ENCODE results near the gene TARDBP.

Gene TARDBP

DNA sequence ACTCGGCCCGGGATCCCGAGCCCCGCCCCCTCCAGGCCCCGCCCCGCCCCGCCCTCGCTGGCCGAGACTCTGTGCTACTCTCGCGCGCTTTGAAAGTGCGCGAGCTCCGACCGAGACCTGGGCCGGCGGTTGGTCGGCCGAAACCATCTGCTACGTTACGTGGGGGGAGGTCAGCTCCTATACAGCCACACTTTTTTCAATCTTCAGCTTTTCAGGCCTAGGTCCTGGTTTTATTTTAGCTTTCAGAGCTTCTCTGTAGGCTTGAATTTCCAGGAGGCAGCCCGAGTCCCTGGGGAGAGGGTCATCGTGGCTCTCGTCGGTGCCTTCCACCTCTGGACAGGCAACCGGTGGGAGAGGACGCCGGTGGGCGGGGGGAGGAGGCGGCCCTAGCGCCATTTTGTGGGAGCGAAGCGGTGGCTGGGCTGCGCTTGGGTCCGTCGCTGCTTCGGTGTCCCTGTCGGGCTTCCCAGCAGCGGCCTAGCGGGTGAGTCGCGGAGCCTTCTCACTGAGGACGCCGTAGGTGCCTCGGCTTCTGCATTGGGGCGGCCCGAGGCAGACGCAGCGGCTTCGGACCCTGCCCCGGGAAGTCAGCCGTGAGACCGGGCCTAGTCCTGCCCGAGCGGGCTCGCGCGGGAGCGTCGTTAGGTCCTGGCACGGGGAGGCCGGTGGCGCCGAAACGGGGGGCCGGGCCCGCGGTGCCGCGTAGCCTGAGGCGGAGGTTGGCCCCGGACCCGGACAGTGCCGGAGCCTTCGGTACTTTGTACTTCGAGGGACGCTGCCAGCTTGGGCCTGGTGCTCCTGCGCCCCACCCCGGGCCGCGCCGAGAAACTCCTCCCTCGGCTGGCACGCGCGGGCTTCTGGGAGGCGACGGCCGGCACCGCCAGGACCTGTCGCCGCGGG is at the start of gene TARDBP:
TARDBP (plus strand) TSS at position 395 of the 900 bp plus-strand sequence. CDS start 1,074 bp downstream, outside the sequence.
- peaks cover 42% of the 10 kb centered on the region for H3K36me3 ChIP-seq (ENCODE audit: insufficient read depth, low read depth, low read length)
- H3K27ac ChIP-seq (ENCODE audit: low read length): peak within 1 kb of the TSS; percentile 98
- H3K4me3 ChIP-seq (ENCODE audit: low read length): peak within 1 kb of the TSS; percentile 83
- H3K9me3 ChIP-seq (ENCODE audit: insufficient read depth, low read depth, low read length): no peaks in the 10 kb centered on the region
- peak within 1 kb of the TSS; percentile 100 for H3K9ac ChIP-seq (ENCODE audit: low read depth, low read length)
- H3K27me3 ChIP-seq (ENCODE audit: insufficient read depth, low read length): no peaks in the 10 kb centered on the region
- peaks cover 15% of the 10 kb centered on the region; the same call in 1 of the 2 replicates for H3K4me1 ChIP-seq (ENCODE audit: insufficient read depth, low read length)

- Histone ChIP-seq H3K9ac (ENCODE audit: low read depth, low read length) (no peak overlapping the region), H3K9me3 (ENCODE audit: insufficient read depth, low read depth, low read length) (no peaks in the 10 kb centered on the region), H3K4me3 (ENCODE audit: low read length) (no peak overlapping the region), H3K36me3 (ENCODE audit: insufficient read depth, low read depth, low read length) (no peaks in the 10 kb centered on the region), H3K27ac (ENCODE audit: low read length) (no peak overlapping the region), H3K27me3 (ENCODE audit: insufficient read depth, low read length) (no peaks in the 10 kb centered on the region), H3K4me1 (ENCODE audit: insufficient read depth, low read length) (peaks cover 2% of the 10 kb centered on the region; the same call in 1 of the 2 replicates)
Observed at GRCh38 chr1:10965546-10966226, 46.8 kb upstream of the TARDBP start.

- Histone ChIP-seq H3K4me1 (ENCODE audit: insufficient read depth, low read length) (no peaks in the 10 kb centered on the region; the same call in 1 of the 2 replicates), H3K9me3 (ENCODE audit: insufficient read depth, low read depth, low read length) (no peaks in the 10 kb centered on the region), H3K27ac (ENCODE audit: low read length) (no peak overlapping the region), H3K36me3 (ENCODE audit: insufficient read depth, low read depth, low read length) (no peaks in the 10 kb centered on the region), H3K9ac (ENCODE audit: low read depth, low read length) (no peak overlapping the region), H3K4me3 (ENCODE audit: low read length) (no peak overlapping the region), H3K27me3 (ENCODE audit: insufficient read depth, low read length) (no peaks in the 10 kb centered on the region)
Observed at GRCh38 chr1:10967090-10967489, 45.4 kb upstream of the TARDBP start.

- Histone ChIP-seq H3K9ac (ENCODE audit: low read depth, low read length) (no peak overlapping the region), H3K4me1 (ENCODE audit: insufficient read depth, low read length) (no peaks in the 10 kb centered on the region; the same call in 1 of the 2 replicates), H3K27me3 (ENCODE audit: insufficient read depth, low read length) (no peaks in the 10 kb centered on the region), H3K36me3 (ENCODE audit: insufficient read depth, low read depth, low read length) (no peaks in the 10 kb centered on the region), H3K4me3 (ENCODE audit: low read length) (no peak overlapping the region), H3K9me3 (ENCODE audit: insufficient read depth, low read depth, low read length) (no peaks in the 10 kb centered on the region), H3K27ac (ENCODE audit: low read length) (no peak overlapping the region)
Observed at GRCh38 chr1:10968411-10968826, 44.0 kb upstream of the TARDBP start.

GRCh38 chr1:10969267-10969970 is 43.0 kb upstream of the TARDBP start:
- Histone ChIP-seq H3K4me1 (ENCODE audit: insufficient read depth, low read length) (no peaks in the 10 kb centered on the region; the same call in 1 of the 2 replicates), H3K4me3 (ENCODE audit: low read length) (no peak overlapping the region), H3K36me3 (ENCODE audit: insufficient read depth, low read depth, low read length) (no peaks in the 10 kb centered on the region), H3K27me3 (ENCODE audit: insufficient read depth, low read length) (no peaks in the 10 kb centered on the region), H3K9ac (ENCODE audit: low read depth, low read length) (no peak overlapping the region), H3K9me3 (ENCODE audit: insufficient read depth, low read depth, low read length) (no peaks in the 10 kb centered on the region), H3K27ac (ENCODE audit: low read length) (no peak overlapping the region)

GRCh38 chr1:10969971-10970332 is 42.5 kb upstream of the TARDBP start:
- H3K27ac ChIP-seq (ENCODE audit: low read length): no peak overlapping the region
- H3K27me3 ChIP-seq (ENCODE audit: insufficient read depth, low read length): no peaks in the 10 kb centered on the region
- no peaks in the 10 kb centered on the region for H3K36me3 ChIP-seq (ENCODE audit: insufficient read depth, low read depth, low read length)
- no peak overlapping the region for H3K9ac ChIP-seq (ENCODE audit: low read depth, low read length)
- H3K9me3 ChIP-seq (ENCODE audit: insufficient read depth, low read depth, low read length): no peaks in the 10 kb centered on the region
- no peaks in the 10 kb centered on the region; the same call in 1 of the 2 replicates for H3K4me1 ChIP-seq (ENCODE audit: insufficient read depth, low read length)
- no peak overlapping the region for H3K4me3 ChIP-seq (ENCODE audit: low read length)

DNA sequence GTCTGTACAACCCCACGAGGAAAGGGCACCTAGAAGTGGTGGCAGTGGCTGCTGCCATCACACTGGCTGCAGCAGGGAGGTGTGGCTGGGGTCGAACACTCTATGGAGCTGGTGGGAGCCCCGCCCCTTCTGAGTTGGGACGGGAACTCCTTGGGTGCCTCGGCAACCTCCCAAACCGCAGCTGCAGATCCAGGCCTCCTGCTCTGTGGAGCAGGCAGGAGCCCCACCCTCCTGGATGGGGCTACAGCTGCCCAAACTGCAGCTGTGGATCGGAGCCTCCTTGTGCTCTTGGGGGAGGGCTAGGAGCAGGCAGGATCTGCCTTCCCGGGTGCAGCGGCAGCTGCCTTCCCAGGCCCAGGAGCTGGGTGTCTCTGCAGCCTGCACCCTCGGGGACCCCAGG is 38.9 kb upstream of the TARDBP start:
- Histone ChIP-seq H3K4me1 (ENCODE audit: insufficient read depth, low read length) (no peaks in the 10 kb centered on the region; the same call in 1 of the 2 replicates), H3K36me3 (ENCODE audit: insufficient read depth, low read depth, low read length) (no peaks in the 10 kb centered on the region), H3K4me3 (ENCODE audit: low read length) (no peak overlapping the region), H3K27ac (ENCODE audit: low read length) (no peak overlapping the region), H3K9ac (ENCODE audit: low read depth, low read length) (no peak overlapping the region), H3K9me3 (ENCODE audit: insufficient read depth, low read depth, low read length) (no peaks in the 10 kb centered on the region), H3K27me3 (ENCODE audit: insufficient read depth, low read length) (no peaks in the 10 kb centered on the region)

- H3K9me3 ChIP-seq (ENCODE audit: insufficient read depth, low read depth, low read length): no peaks in the 10 kb centered on the region
- no peak overlapping the region for H3K4me3 ChIP-seq (ENCODE audit: low read length)
- H3K36me3 ChIP-seq (ENCODE audit: insufficient read depth, low read depth, low read length): no peaks in the 10 kb centered on the region
- H3K9ac ChIP-seq (ENCODE audit: low read depth, low read length): no peak overlapping the region
- no peak overlapping the region for H3K27ac ChIP-seq (ENCODE audit: low read length)
- no peaks in the 10 kb centered on the region for H3K27me3 ChIP-seq (ENCODE audit: insufficient read depth, low read length)
- peaks cover 1% of the 10 kb centered on the region; the same call in 1 of the 2 replicates for H3K4me1 ChIP-seq (ENCODE audit: insufficient read depth, low read length)
Observed at GRCh38 chr1:10973956-10974881, 38.2 kb upstream of the TARDBP start.

GRCh38 chr1:10975567-10976326 is 36.7 kb upstream of the TARDBP start:
- no peaks in the 10 kb centered on the region for H3K36me3 ChIP-seq (ENCODE audit: insufficient read depth, low read depth, low read length)
- H3K4me3 ChIP-seq (ENCODE audit: low read length): no peak overlapping the region
- H3K9ac ChIP-seq (ENCODE audit: low read depth, low read length): no peak overlapping the region
- H3K9me3 ChIP-seq (ENCODE audit: insufficient read depth, low read depth, low read length): no peaks in the 10 kb centered on the region
- no peak overlapping the region for H3K27ac ChIP-seq (ENCODE audit: low read length)
- H3K4me1 ChIP-seq (ENCODE audit: insufficient read depth, low read length): peaks cover 12% of the 10 kb centered on the region; the same call in 1 of the 2 replicates
- no peaks in the 10 kb centered on the region for H3K27me3 ChIP-seq (ENCODE audit: insufficient read depth, low read length)

- no peak overlapping the region for H3K27ac ChIP-seq (ENCODE audit: low read length)
- no peaks in the 10 kb centered on the region for H3K9me3 ChIP-seq (ENCODE audit: insufficient read depth, low read depth, low read length)
- H3K27me3 ChIP-seq (ENCODE audit: insufficient read depth, low read length): no peaks in the 10 kb centered on the region
- no peaks in the 10 kb centered on the region for H3K36me3 ChIP-seq (ENCODE audit: insufficient read depth, low read depth, low read length)
- peaks cover 12% of the 10 kb centered on the region; the same call in 1 of the 2 replicates for H3K4me1 ChIP-seq (ENCODE audit: insufficient read depth, low read length)
- H3K4me3 ChIP-seq (ENCODE audit: low read length): no peak overlapping the region
- no peak overlapping the region; the same call in 1 of the 2 replicates for H3K9ac ChIP-seq (ENCODE audit: low read depth, low read length)
Observed at GRCh38 chr1:10978719-10979118, 33.7 kb upstream of the TARDBP start.

Measured in iPS-20b (cell line).